ENCODE results near the gene SLC39A11. TPM values are rescaled to one million over a fixed set of nuclear protein-coding genes. Genes with fewer than 3 reads are reported as not detected.

Gene SLC39A11
- total RNA-seq, 1 experiment from 2014 or later = 18.9 TPM

DNA sequence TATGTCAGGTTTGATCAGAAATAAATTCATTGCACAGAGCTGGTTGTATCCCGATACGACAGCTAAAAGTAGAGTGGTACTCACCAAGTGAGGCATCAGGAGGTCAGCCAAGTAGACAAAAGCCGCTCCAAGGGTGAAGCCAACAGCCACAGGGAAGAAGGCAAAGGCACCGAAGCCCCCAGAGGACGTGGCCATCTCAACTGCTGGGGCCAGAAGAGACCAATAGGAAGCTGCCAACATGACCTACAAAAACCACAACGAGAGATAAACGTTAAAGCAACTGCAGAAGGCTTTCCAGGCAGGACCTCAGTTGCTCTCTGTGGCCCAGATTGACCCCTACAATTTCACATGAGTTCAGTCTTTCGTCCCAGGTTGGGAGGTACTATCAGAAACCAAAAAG is 61.0 kb downstream of the SLC39A11 start (continued):
- TF ChIP-seq, protein P1, sequence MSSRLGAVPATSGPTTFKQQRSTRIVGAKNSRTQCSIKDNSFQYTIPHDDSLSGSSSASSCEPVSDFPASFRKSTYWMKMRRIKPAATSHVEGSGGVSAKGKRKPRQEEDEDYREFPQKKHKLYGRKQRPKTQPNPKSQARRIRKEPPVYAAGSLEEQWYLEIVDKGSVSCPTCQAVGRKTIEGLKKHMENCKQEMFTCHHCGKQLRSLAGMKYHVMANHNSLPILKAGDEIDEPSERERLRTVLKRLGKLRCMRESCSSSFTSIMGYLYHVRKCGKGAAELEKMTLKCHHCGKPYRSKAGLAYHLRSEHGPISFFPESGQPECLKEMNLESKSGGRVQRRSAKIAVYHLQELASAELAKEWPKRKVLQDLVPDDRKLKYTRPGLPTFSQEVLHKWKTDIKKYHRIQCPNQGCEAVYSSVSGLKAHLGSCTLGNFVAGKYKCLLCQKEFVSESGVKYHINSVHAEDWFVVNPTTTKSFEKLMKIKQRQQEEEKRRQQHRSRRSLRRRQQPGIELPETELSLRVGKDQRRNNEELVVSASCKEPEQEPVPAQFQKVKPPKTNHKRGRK (CRISPR knock-in tag; IDR thresholded peaks at IDR 0.05; ENCODE audit: borderline replicate concordance) = no peak
- no peak for TF ChIP-seq CREB1 (CRISPR knock-in tag; IDR thresholded peaks at IDR 0.05)

DNA sequence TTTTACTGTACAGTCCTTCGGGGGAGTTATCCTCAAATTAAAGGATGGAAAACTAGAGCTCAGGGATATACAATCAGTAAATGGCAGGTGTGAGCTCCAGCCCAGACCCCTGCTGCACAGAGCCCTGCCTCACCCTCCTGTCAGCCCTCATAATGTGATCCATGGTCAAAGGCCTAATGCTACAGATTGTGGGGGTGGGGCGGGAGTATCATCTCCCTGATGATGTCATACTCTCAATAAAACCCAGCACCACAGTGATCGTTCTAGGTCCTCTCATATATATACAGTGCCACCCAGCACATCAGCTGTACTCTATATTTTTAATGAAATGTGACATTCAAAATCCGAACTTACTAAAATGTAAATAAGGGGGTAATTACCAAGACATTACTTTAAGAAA is 61.5 kb downstream of the SLC39A11 start:
- Mint-ChIP-seq H3K4me3 (no peak overlapping the region), H3K9me3 (no peaks in the 10 kb centered on the region), H3K36me3 (no peaks in the 10 kb centered on the region), H3K27me3 (ENCODE audit: low read depth) (no peaks in the 10 kb centered on the region), H3K27ac (no peak overlapping the region), H3K4me1 (peaks cover 3% of the 10 kb centered on the region)
- DNase-seq (ENCODE audit: low spot score) (no peak), ATAC-seq (no peak)
- CTCF ChIA-PET = interaction anchor here (1.2 kb wide), 1 partner anchor 45 kb away, joined by 3 read pairs; no protein-coding TSS in a partner anchor
- TF ChIP-seq JAZF1 (CRISPR knock-in tag; IDR thresholded peaks at IDR 0.05) = no peak
- TF ChIP-seq, protein P2, sequence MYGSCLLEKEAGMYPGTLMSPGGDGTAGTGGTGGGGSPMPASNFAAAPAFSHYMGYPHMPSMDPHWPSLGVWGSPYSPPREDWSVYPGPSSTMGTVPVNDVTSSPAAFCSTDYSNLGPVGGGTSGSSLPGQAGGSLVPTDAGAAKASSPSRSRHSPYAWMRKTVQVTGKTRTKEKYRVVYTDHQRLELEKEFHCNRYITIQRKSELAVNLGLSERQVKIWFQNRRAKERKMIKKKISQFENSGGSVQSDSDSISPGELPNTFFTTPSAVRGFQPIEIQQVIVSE (CRISPR knock-in tag; IDR thresholded peaks at IDR 0.05; ENCODE audit: borderline replicate concordance) = no peak
- TF ChIP-seq, protein P3, sequence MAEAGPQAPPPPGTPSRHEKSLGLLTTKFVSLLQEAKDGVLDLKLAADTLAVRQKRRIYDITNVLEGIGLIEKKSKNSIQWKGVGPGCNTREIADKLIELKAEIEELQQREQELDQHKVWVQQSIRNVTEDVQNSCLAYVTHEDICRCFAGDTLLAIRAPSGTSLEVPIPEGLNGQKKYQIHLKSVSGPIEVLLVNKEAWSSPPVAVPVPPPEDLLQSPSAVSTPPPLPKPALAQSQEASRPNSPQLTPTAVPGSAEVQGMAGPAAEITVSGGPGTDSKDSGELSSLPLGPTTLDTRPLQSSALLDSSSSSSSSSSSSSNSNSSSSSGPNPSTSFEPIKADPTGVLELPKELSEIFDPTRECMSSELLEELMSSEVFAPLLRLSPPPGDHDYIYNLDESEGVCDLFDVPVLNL (CRISPR knock-in tag; IDR thresholded peaks at IDR 0.05; ENCODE audit: borderline replicate concordance, low read depth) = no peak
- TF ChIP-seq FOXP1 (CRISPR knock-in tag; IDR thresholded peaks at IDR 0.05; ENCODE audit: borderline replicate concordance) = no peak
- TF ChIP-seq, protein P4, sequence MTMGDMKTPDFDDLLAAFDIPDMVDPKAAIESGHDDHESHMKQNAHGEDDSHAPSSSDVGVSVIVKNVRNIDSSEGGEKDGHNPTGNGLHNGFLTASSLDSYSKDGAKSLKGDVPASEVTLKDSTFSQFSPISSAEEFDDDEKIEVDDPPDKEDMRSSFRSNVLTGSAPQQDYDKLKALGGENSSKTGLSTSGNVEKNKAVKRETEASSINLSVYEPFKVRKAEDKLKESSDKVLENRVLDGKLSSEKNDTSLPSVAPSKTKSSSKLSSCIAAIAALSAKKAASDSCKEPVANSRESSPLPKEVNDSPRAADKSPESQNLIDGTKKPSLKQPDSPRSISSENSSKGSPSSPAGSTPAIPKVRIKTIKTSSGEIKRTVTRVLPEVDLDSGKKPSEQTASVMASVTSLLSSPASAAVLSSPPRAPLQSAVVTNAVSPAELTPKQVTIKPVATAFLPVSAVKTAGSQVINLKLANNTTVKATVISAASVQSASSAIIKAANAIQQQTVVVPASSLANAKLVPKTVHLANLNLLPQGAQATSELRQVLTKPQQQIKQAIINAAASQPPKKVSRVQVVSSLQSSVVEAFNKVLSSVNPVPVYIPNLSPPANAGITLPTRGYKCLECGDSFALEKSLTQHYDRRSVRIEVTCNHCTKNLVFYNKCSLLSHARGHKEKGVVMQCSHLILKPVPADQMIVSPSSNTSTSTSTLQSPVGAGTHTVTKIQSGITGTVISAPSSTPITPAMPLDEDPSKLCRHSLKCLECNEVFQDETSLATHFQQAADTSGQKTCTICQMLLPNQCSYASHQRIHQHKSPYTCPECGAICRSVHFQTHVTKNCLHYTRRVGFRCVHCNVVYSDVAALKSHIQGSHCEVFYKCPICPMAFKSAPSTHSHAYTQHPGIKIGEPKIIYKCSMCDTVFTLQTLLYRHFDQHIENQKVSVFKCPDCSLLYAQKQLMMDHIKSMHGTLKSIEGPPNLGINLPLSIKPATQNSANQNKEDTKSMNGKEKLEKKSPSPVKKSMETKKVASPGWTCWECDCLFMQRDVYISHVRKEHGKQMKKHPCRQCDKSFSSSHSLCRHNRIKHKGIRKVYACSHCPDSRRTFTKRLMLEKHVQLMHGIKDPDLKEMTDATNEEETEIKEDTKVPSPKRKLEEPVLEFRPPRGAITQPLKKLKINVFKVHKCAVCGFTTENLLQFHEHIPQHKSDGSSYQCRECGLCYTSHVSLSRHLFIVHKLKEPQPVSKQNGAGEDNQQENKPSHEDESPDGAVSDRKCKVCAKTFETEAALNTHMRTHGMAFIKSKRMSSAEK (CRISPR knock-in tag; IDR thresholded peaks at IDR 0.05; ENCODE audit: borderline replicate concordance) = no peak
- TF ChIP-seq ZNF219 (CRISPR knock-in tag; IDR thresholded peaks at IDR 0.05; ENCODE audit: borderline replicate concordance) = no peak
- no peak for TF ChIP-seq SOX15 (CRISPR knock-in tag; IDR thresholded peaks at IDR 0.05)
- TF ChIP-seq, protein P5, sequence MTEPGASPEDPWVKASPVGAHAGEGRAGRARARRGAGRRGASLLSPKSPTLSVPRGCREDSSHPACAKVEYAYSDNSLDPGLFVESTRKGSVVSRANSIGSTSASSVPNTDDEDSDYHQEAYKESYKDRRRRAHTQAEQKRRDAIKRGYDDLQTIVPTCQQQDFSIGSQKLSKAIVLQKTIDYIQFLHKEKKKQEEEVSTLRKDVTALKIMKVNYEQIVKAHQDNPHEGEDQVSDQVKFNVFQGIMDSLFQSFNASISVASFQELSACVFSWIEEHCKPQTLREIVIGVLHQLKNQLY (CRISPR knock-in tag; IDR thresholded peaks at IDR 0.05) = no peak
- TF ChIP-seq CREM (CRISPR knock-in tag; IDR thresholded peaks at IDR 0.05) = no peak
- TF ChIP-seq ZBTB21 (CRISPR knock-in tag; IDR thresholded peaks at IDR 0.05; ENCODE audit: borderline replicate concordance) = no peak
- POLR2A ChIA-PET = no interaction called here

DNA sequence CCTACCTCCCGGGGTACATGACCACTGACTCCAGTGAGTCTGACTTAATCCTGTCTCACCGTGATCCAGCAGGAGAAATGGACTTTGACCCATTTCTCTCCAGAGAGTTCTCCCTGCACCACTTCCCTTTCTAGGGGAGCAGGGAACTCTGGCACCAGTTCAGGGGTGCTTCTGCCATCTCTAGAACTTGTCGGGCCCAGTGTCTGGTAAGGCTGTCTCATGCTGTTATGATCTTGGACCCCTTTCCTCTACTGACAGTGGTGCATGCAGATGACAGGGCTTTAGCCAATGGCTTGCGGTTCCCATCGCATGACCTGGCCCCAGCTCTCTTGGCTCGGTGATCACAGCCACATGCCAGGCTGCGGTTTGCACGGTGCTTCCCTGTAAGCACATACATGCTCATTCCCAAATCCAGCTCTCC is 62.0 kb downstream of the SLC39A11 start:
- DNase-seq (ENCODE audit: low spot score) = no peak

More for the DNA sequence above, 62.0 kb downstream of the SLC39A11 start:
- ChIA-PET POLR2A (no interaction called here), CTCF (interaction anchor here (1.2 kb wide), 1 partner anchor 44 kb away, joined by 3 read pairs; no protein-coding TSS in a partner anchor)
- TF ChIP-seq OVOL2 (CRISPR knock-in tag; IDR thresholded peaks at IDR 0.05; ENCODE audit: borderline replicate concordance) = no peak
- H3K4me3 Mint-ChIP-seq = no peak overlapping the region
- H3K27me3 Mint-ChIP-seq (ENCODE audit: low read depth) = no peaks in the 10 kb centered on the region
- no peak for ATAC-seq
- H3K36me3 Mint-ChIP-seq = no peaks in the 10 kb centered on the region
- H3K4me1 Mint-ChIP-seq = peaks cover 3% of the 10 kb centered on the region
- H3K9me3 Mint-ChIP-seq = no peaks in the 10 kb centered on the region
- no peak overlapping the region for H3K27ac Mint-ChIP-seq
